Naive thymus-derived CD8-positive, alpha-beta T cell (primary cell): Measurements from ENCODE around the gene ANKRD37. TPM values are rescaled to one million over a fixed set of nuclear protein-coding genes. Genes with fewer than 3 reads are reported as not detected.
A peak's percentile ranks its signal among the peaks of the same experiment; 100 is the strongest.

Source experiments
- ATAC-seq, 2 donors: fragments of 150-1000 bp; cut with Tn5 transposase in 1 of 2; sonication (Bioruptor Pico), chemical (Tn5 transposase) in 1 of 2; 1 replicate in 1 of 2; 2 replicates in 1 of 2; pipeline ENCODE4 v1.10.0; 2021; ENCODE audit warnings: mild to moderate bottlenecking in 2 of 2, moderate library complexity in 2 of 2
- POLR2A ChIA-PET: fragments of 350-600 bp; sonication (Branson Sonifier 250); formaldehyde crosslinking; loops from one replicate; lab custom pipeline; 2021; ENCODE audit warnings: antibody characterized with exemption; lab: Charles Lee
- DNase-seq, 10 donors: peaks; one replicate each; pipeline versions ENCODE4 v3.0.0 to v3.0.0-alpha.2; 2020 to 2022
- H3K27ac Mint-ChIP-seq, 10 donors: one replicate each; pipeline ENCODE4 v1.8.0; 2020 to 2022; ENCODE audit warnings: mild to moderate bottlenecking in 10 of 10, mixed read lengths in 10 of 10, moderate library complexity in 4 of 10, inconsistent platforms in 1 of 10
- H3K27me3 Mint-ChIP-seq, 5 donors: one replicate each; pipeline ENCODE4 v1.8.0; 2021 to 2022; ENCODE audit warnings: mixed read lengths in 5 of 5
- H3K36me3 Mint-ChIP-seq, 3 donors: one replicate each; pipeline ENCODE4 v1.8.0; 2020 to 2022; ENCODE audit warnings: mixed read lengths in 3 of 3, mild to moderate bottlenecking in 2 of 3, inconsistent platforms in 1 of 3
- H3K4me1 Mint-ChIP-seq, 4 donors: one replicate each; pipeline ENCODE4 v1.8.0; 2021 to 2022; ENCODE audit warnings: mixed read lengths in 4 of 4
- H3K4me3 Mint-ChIP-seq, 10 donors: one replicate each; pipeline ENCODE4 v1.8.0; 2020 to 2022; ENCODE audit warnings: mild to moderate bottlenecking in 10 of 10, mixed read lengths in 10 of 10, moderate library complexity in 6 of 10, inconsistent platforms in 1 of 10
- H3K9me3 Mint-ChIP-seq, 9 donors: one replicate each; pipeline ENCODE4 v1.8.0; 2020 to 2022; ENCODE audit warnings: mixed read lengths in 9 of 9, mild to moderate bottlenecking in 3 of 9, inconsistent platforms in 1 of 9, moderate library complexity in 1 of 9
- polyA plus RNA-seq, 3 donors: library from polyadenylated mRNA; unstranded; fragments of 300-500 nt; fragmentation: Illumina TruSeq; gene quantifications; one replicate each; pipeline ENCODE4 v1.2.3, GENCODE V29; 2021
- total RNA-seq, 8 experiments: library from RNA in 2 of 8; stranded (reverse) in 2 of 8; gene quantifications; one replicate each; pipeline ENCODE4 v1.2.3 and lab custom pipeline; 2021 to 2026

ANKRD37 gene
- total and polyA plus RNA-seq, 5 experiments from 2014 or later, result 5.0 to 12.4 (median 9.9) TPM

DNA sequence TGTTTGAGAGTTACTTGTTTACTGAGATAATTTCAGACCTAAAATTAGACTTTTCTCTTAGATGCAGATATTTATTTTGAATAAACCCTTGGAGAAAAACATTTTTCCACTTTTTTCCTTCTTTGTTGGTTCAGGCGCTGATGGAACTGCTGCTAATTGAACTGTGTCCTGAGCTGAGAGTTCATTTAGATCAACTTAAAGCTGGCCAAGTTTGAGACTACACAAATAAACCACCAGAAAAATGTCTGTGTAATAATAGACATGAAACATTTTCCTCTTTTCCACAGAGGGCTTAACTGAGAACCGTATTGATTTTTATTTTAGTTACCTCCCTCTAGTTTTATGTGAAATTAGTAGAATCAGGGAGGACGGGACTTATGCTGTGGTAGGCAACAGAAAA lies 33.4 kb upstream of the ANKRD37 start:
- Mint-ChIP-seq H3K4me3 (no peak overlapping the region), H3K9me3 (no peaks in the 10 kb centered on the region), H3K27me3 (no peaks in the 10 kb centered on the region), H3K27ac (no peak overlapping the region), H3K4me1 (no peaks in the 10 kb centered on the region), H3K36me3 (peaks cover 0 to 31% (median 25%) of the 10 kb centered on the region in 3 donors)
- ATAC-seq (no peak), DNase-seq (no peak)
- POLR2A ChIA-PET, result no interaction called here

DNA sequence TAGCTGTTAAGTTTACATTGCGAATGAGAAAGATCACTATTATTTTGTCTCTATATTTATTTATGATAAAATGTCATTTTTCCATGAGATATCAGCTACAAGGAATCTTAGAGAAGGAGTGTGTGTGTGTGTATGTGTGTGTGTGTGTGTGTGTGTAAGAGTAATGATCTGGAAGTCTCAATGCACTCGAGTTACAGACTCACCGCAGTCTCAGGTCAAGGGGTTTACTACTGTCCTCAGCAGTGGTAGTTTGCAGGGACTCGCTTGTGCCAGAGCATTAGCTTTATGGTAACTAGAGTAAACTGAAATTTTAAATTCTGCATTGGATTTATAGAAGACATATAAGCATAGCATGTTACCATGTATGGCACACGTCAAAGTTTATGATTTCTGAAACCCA lies 31.8 kb upstream of the ANKRD37 start:
- Mint-ChIP-seq H3K27me3 (no peaks in the 10 kb centered on the region), H3K27ac (peak overlapping the region in 1 of 10 donors; percentile 80), H3K36me3 (peaks cover 0 to 30% (median 18%) of the 10 kb centered on the region in 3 donors), H3K9me3 (no peaks in the 10 kb centered on the region), H3K4me1 (no peaks in the 10 kb centered on the region), H3K4me3 (no peak overlapping the region)
- DNase-seq, result no peak
- no peak for ATAC-seq
- POLR2A ChIA-PET, result no interaction called here

DNA sequence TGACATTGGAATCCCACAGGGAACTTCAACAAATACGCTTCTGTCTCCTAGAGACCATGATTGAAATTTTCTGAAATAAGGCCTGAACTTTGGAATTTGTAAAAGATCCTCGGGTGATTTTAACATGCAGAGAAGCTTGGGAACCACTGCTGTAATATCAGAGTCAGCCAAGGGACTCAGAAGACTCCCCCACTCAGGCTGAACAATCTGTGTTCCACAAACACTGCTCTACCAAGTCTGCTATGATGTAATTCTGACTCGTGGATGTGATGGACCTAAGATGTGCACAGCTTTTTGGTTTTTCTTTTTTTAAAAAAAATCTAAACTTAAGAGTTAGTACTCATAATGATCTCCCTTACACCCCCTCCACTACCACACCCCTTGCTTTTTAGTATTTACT lies 26.9 kb upstream of the ANKRD37 start:
- no peak for DNase-seq
- H3K27ac Mint-ChIP-seq, result no peak overlapping the region
- H3K9me3 Mint-ChIP-seq, result no peaks in the 10 kb centered on the region
- H3K36me3 Mint-ChIP-seq, result peaks cover 0 to 16% (median 13%) of the 10 kb centered on the region in 3 donors
- H3K4me3 Mint-ChIP-seq, result no peak overlapping the region
- no peaks in the 10 kb centered on the region for H3K27me3 Mint-ChIP-seq
- POLR2A ChIA-PET, result no interaction called here
- no peaks in the 10 kb centered on the region for H3K4me1 Mint-ChIP-seq
- no peak for ATAC-seq

DNA sequence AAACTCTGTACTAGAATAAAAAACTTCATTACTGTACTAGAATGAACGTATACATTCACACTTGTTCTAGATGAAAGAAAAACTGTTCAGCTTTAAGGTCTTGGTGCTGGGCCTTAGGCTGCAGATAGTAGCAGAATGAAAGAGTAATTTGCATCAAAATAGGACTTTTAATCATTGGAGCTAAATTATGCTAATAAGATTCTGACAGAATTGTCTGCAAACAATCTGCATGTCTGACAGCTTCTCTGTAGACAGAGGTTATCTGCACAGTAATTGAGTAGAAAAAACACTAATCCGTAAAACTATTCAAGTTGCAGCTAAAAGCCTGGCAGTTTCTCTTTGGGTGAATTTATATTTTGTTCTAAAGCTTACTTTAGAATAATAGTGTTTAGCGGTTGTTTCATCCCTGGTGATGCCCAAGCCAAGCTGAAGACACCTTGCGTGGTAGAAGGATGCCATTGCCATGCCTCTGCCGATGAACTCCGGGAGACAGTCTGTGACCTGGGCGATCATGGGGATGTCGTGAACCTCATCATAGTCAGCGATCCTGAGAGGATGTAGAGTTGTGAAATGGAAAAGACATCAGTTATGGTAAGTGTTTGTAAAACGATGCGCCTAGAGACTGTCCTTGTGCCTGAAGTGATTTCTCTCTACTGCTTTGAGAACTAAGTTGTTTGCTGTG lies 26.2 kb upstream of the ANKRD37 start:
- Mint-ChIP-seq H3K4me1 (no peaks in the 10 kb centered on the region), H3K36me3 (peaks cover 0 to 16% (median 13%) of the 10 kb centered on the region in 3 donors), H3K4me3 (no peak overlapping the region), H3K9me3 (no peaks in the 10 kb centered on the region), H3K27ac (no peak overlapping the region), H3K27me3 (no peaks in the 10 kb centered on the region)
- POLR2A ChIA-PET, result no interaction called here
- no peak for DNase-seq
- ATAC-seq, result no peak

DNA sequence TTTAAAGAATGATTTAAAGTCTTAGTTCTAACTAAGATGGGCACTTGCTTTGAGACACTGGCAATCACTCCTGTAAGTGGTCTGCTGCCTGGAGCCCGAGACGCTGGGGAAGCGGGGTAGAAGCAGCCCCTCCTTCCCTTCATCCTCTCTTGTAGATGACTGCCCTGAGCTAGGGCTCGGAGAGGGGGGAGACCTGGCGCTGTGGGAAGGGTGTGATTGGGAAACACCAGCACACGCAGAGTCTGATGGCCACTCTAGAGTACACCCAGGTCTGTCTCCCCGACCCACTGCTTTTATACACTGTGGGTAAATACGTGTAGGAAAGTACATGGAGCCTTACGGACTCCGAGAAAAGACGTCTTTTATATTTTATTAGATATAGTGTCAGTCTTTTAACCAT lies 24.9 kb upstream of the ANKRD37 start:
- no peaks in the 10 kb centered on the region for H3K27me3 Mint-ChIP-seq
- POLR2A ChIA-PET, result no interaction called here
- H3K4me1 Mint-ChIP-seq, result no peaks in the 10 kb centered on the region
- DNase-seq, result no peak
- no peak overlapping the region for H3K27ac Mint-ChIP-seq
- H3K36me3 Mint-ChIP-seq, result peaks cover 0 to 16% (median 10%) of the 10 kb centered on the region in 3 donors
- no peak for ATAC-seq
- H3K4me3 Mint-ChIP-seq, result no peak overlapping the region
- H3K9me3 Mint-ChIP-seq, result no peaks in the 10 kb centered on the region

DNA sequence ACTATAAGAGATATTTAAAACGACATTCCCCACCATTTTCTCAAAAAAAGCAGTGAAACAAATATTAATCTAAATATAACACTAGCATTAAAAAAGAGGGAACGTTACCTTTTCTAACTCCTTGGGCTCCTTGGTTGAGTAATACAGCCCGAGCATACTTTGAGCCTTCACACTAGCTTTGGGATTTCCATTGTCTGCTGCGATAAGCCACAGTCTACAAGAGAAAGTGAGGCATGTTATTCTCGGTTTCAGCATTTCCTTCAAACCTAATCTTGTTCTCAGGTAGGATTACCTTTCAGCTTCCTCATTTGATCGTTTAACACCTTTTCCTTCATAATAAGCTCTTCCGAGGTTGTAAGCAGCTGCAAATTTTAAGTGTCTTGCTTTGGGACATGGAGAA lies 22.6 kb upstream of the ANKRD37 start:
- POLR2A ChIA-PET, result no interaction called here
- H3K9me3 Mint-ChIP-seq, result no peaks in the 10 kb centered on the region
- H3K36me3 Mint-ChIP-seq, result peaks cover 4 to 12% (median 5%) of the 10 kb centered on the region in 3 donors
- H3K27me3 Mint-ChIP-seq, result no peaks in the 10 kb centered on the region
- H3K4me3 Mint-ChIP-seq, result no peak overlapping the region
- H3K27ac Mint-ChIP-seq, result no peak overlapping the region
- DNase-seq (no peak), ATAC-seq (no peak)
- H3K4me1 Mint-ChIP-seq, result no peaks in the 10 kb centered on the region

DNA sequence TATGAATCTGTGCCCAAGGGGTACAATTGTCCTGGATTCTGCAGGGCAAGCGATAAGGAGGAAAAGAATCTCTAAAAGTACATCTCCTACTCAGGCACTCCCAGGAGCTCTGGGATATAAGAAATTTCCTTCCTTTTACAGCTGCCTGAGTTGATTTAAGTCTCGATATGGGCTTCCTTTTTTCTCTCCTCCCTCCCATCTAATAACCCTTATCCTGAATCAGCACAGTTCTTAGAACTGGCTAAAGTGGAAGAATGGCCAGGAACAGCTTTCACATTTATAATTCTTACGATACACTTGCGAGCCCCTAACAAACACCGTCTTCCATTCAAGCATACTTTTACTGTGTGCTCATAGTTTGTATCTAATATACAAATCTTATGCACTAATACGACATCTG lies 22.1 kb upstream of the ANKRD37 start:
- Mint-ChIP-seq H3K4me3 (no peak overlapping the region), H3K9me3 (no peaks in the 10 kb centered on the region), H3K27ac (no peak overlapping the region), H3K36me3 (peaks cover 5 to 11% (median 5%) of the 10 kb centered on the region in 3 donors), H3K27me3 (no peaks in the 10 kb centered on the region), H3K4me1 (no peaks in the 10 kb centered on the region)
- DNase-seq (no peak), ATAC-seq (no peak)
- POLR2A ChIA-PET, result no interaction called here

DNA sequence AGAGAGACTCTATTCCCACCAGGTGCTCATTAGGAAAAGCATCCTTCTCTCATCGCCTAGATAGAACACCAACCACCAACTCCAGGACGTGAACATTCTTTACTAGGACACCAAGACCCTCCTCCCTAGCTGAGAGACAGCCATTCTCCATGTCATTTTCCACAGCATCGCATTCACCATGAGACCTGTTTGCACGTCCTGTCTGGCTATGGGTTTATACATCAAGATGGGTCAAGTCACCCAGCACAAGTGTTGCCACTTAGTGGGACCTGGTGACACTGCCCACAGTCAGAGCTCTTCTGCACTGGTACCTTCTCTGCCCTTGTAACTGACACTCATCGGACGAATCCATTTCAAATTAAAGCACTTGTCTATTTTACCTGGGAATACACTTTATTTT lies 18.4 kb upstream of the ANKRD37 start:
- Mint-ChIP-seq H3K27ac (no peak overlapping the region), H3K9me3 (peaks cover 0 to 14% (median 9%) of the 10 kb centered on the region in 9 donors), H3K4me1 (no peaks in the 10 kb centered on the region), H3K36me3 (peaks cover 0 to 13% (median 13%) of the 10 kb centered on the region in 3 donors), H3K4me3 (no peak overlapping the region), H3K27me3 (no peaks in the 10 kb centered on the region)
- no peak for ATAC-seq
- no peak for DNase-seq
- POLR2A ChIA-PET, result no interaction called here

DNA sequence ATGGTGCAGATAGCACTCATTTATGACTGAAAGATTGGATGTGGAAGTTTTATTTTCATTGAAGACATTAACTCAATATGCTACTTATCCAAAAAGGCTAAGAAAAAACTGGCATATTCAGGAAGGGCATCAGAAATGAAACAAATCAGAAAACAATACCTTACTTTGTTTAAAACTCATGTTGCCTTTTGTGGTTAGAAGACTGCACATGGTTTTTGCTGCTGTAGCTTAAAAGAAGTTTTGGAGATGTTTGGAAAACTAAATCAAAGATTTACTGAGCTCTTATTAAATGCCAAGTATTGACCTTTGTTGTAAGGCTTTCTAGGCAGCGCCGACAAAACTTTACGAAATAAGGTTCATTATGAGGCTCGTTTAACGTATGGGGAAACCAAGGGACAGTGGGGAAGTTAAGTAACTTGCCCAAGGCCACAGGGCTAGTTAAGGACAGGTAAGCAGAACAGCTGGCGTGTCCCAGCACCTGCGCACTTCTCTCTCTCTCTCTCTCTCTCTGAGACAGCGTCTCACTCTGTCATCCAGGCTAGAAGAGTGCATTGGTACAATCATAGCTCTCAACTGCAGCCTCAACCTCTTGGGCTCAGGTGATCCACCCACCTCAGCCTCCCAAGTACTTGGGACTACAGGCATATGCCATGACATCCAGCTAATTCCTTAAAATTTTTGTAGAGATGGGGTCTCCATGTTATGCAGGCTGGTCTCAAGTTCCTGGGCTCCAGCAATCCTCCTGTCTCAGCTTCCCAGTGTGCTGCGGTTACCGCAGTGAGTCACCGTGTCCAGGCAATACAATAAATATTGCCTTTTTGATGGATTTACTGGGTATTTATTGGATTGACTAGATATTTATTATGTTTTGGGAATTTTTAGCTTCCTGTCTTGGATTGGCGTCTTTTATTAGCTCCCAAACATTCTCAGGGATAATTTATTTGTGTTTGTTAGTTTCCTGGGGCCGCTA lies 17.0 kb upstream of the ANKRD37 start:
- Mint-ChIP-seq H3K36me3 (peaks cover 0 to 18% (median 13%) of the 10 kb centered on the region in 3 donors), H3K4me1 (peaks cover 0 to 4% (median 3%) of the 10 kb centered on the region in 4 donors), H3K9me3 (peaks cover 0 to 14% (median 13%) of the 10 kb centered on the region in 9 donors), H3K27ac (no peak overlapping the region), H3K27me3 (peaks cover 0 to 12% (median 6%) of the 10 kb centered on the region in 5 donors), H3K4me3 (no peak overlapping the region)
- POLR2A ChIA-PET, result interaction anchor here (1.3 kb wide), 1 partner anchor 16 kb away, joined by 7 read pairs; the partner anchor contains the start of gene LRP2BP
- DNase-seq, result no peak
- no peak for ATAC-seq

DNA sequence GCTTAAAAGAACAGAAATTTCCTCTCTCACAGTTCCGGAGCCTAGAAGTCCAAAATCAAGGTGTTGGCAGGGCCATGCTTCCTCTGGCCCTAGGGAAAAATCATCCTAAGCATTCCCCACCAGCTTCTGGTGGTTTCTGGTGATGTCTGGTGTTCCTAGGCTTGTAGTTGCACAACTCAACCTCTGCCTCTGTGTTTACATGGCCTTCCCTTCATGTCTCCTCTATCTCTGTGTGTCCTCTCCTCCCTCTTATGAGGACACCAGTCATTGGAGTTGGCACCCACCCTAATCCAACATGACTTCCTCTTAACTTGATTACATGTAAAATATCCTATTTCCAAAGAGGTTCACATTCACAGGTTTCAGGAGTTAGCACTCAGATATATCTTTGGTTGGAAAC lies 16.3 kb upstream of the ANKRD37 start:
- POLR2A ChIA-PET, result interaction anchor here (1.3 kb wide), 1 partner anchor 15 kb away, joined by 7 read pairs; the partner anchor contains the start of gene LRP2BP

DNA sequence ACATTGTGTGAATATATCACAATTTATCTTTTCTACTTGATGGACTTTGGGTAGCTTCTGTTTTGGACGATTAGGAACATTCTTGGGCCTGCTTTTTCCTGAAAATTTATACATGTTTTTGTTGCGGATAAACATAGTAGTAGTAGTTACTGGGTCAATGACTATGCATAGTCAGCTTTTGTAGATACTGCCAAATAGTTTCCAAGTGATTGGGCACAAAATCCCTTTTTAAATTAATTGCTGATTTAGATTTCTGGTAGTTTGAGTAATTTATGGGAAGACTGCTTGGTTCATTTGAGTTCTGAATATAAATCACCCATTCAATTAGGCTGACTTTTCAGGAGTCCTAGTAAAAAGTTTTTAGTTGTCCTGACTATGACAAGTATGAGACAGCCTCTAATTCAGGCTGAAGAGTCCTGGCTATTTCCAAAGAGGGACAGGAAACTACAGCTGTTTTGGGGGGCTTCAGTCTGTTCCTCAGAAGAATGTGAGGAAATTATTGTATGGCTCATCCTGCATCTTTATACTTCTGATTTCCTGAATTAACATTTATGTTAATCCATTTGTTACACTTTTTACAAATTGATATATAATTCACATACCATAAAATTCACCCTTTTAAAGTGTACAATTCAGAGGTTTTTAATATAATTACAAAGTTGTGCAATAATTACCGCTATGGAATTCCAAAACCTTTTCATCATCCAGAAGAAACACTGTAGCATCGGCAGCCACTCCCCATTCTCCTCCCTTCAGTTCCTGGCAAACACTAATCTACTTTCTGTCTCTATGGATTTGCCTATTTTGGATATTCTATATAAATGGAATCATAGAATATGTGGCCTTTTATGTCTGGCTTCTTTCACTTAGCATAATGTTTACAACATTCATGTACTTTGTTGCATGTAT lies 15.1 kb upstream of the ANKRD37 start:
- Mint-ChIP-seq H3K4me3 (no peak overlapping the region), H3K4me1 (peaks cover 2 to 12% (median 11%) of the 10 kb centered on the region in 4 donors), H3K27me3 (peaks cover 4 to 25% (median 7%) of the 10 kb centered on the region in 5 donors), H3K27ac (no peak overlapping the region), H3K36me3 (peaks cover 0 to 18% (median 13%) of the 10 kb centered on the region in 3 donors), H3K9me3 (peaks cover 0 to 14% (median 13%) of the 10 kb centered on the region in 9 donors)
- DNase-seq (no peak), ATAC-seq (no peak)
- POLR2A ChIA-PET, result no interaction called here

More for the DNA sequence above, 16.3 kb upstream of the ANKRD37 start:
- Mint-ChIP-seq H3K9me3 (peaks cover 0 to 14% (median 13%) of the 10 kb centered on the region in 9 donors), H3K27ac (no peak overlapping the region), H3K36me3 (peaks cover 0 to 18% (median 13%) of the 10 kb centered on the region in 3 donors), H3K4me1 (peaks cover 2 to 11% (median 9%) of the 10 kb centered on the region in 4 donors), H3K4me3 (no peak overlapping the region), H3K27me3 (peaks cover 0 to 19% (median 6%) of the 10 kb centered on the region in 5 donors)
- DNase-seq (no peak), ATAC-seq (no peak)

DNA sequence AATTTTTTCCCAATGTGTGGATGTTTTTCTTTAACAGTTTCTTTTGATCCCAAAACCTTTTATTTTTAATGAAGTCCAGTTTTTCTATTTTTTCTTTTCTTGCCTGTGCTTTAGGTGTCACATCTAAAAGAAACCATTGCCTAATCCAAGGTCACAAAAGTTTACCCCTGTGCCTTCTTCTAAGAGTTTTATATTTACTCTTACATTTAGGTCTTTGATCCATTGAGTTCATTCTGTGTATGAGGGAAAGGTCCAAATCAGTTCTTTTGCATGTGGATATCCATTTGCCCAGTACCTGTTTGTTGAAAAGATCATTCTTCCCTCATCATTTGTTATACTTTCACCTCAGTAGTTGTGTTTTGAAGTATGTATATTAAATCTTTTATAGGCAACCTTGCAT lies 13.9 kb upstream of the ANKRD37 start:
- POLR2A ChIA-PET, result no interaction called here
- H3K27ac Mint-ChIP-seq, result no peak overlapping the region
- peaks cover 4 to 25% (median 7%) of the 10 kb centered on the region in 5 donors for H3K27me3 Mint-ChIP-seq
- peaks cover 2 to 12% (median 11%) of the 10 kb centered on the region in 4 donors for H3K4me1 Mint-ChIP-seq
- no peak for DNase-seq
- H3K4me3 Mint-ChIP-seq, result no peak overlapping the region
- ATAC-seq, result no peak
- peaks cover 0 to 15% (median 13%) of the 10 kb centered on the region in 9 donors for H3K9me3 Mint-ChIP-seq
- peaks cover 0 to 18% (median 13%) of the 10 kb centered on the region in 3 donors for H3K36me3 Mint-ChIP-seq
